Measurements from ENCODE around the gene MBP.

MBP gene

DNA sequence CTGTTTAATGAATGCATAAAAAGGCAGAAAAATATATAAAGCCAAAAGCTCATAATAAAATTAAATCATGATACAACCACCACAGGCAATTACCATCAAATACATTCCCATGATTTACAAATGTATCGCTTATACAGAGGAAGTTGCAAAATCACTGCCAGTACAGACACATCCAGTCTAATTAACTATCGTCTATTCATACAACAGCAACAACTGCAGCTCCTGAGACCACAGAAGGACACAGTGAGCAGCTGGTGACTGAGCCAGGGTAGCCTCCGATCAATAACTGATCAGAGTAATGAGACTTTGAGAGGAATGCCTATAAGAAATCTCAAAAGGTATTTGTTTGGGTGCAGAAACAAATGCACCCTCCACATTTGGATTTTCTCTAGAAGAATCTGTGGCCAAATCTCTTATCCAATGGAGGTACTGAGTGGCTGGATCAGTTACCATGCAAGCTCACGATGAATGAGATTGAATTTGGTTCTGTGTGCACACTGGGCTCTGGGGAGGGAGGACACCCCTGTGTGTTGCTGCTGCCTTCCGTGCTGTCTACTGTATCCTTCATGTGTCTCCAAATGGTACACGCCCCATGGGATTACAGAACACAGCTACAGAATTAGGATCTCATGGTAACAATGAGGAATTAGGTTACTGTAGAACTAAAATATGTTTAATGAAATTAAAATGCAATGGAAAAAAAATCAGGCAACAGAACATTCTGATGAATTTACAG, 119.6 kb downstream of the MBP start:
- no peak for DNase-seq (ENCODE audit: low read depth, low spot score)
- Histone ChIP-seq H3K9ac (ENCODE audit: insufficient read length) (no peak overlapping the region), H3K27ac (no peak overlapping the region), H3K4me3 (no peak overlapping the region), H3K9me3 (ENCODE audit: low read depth, low read length) (no peaks in the 10 kb centered on the region), H3K36me3 (ENCODE audit: insufficient read depth, low read length) (no peaks in the 10 kb centered on the region)
- TF ChIP-seq FOXP2 (optimal IDR thresholded peaks at IDR 0.05; ENCODE audit: control extremely low read depth, extremely low read length, insufficient read depth) (no peak), EZH2 (IDR thresholded peaks at IDR 0.05) (no peak), POLR2AphosphoS5 (IDR thresholded peaks at IDR 0.05; ENCODE audit: borderline replicate concordance, low read depth, low read length) (no peak)

- Histone ChIP-seq H3K9me3 (ENCODE audit: low read depth, low read length) (no peaks in the 10 kb centered on the region), H3K27ac (no peak overlapping the region), H3K9ac (ENCODE audit: insufficient read length) (no peak overlapping the region), H3K4me3 (no peak overlapping the region), H3K36me3 (ENCODE audit: insufficient read depth, low read length) (no peaks in the 10 kb centered on the region)
- TF ChIP-seq FOXP2 (optimal IDR thresholded peaks at IDR 0.05; ENCODE audit: control extremely low read depth, extremely low read length, insufficient read depth) = no peak
- TF ChIP-seq POLR2AphosphoS5 (IDR thresholded peaks at IDR 0.05; ENCODE audit: borderline replicate concordance, low read depth, low read length) = no peak
- TF ChIP-seq EZH2 (IDR thresholded peaks at IDR 0.05) = no peak
- no peak for DNase-seq (ENCODE audit: low read depth, low spot score)
Measured at GRCh38 chr18:77012120-77012519, 120.5 kb downstream of the MBP start.

GRCh38 chr18:77009675-77010074, 122.9 kb downstream of the MBP start:
- Histone ChIP-seq H3K27ac (no peak overlapping the region), H3K9ac (ENCODE audit: insufficient read length) (no peak overlapping the region), H3K9me3 (ENCODE audit: low read depth, low read length) (no peaks in the 10 kb centered on the region), H3K36me3 (ENCODE audit: insufficient read depth, low read length) (no peaks in the 10 kb centered on the region), H3K4me3 (no peak overlapping the region)
- TF ChIP-seq EZH2 (IDR thresholded peaks at IDR 0.05) (no peak), FOXP2 (optimal IDR thresholded peaks at IDR 0.05; ENCODE audit: control extremely low read depth, extremely low read length, insufficient read depth) (no peak), POLR2AphosphoS5 (IDR thresholded peaks at IDR 0.05; ENCODE audit: borderline replicate concordance, low read depth, low read length) (no peak)
- no peak for DNase-seq (ENCODE audit: low read depth, low spot score)

GRCh38 chr18:77008576-77009315, 123.8 kb downstream of the MBP start:
- H3K9ac ChIP-seq (ENCODE audit: insufficient read length) = no peak overlapping the region
- H3K9me3 ChIP-seq (ENCODE audit: low read depth, low read length) = no peaks in the 10 kb centered on the region
- no peaks in the 10 kb centered on the region for H3K36me3 ChIP-seq (ENCODE audit: insufficient read depth, low read length)
- TF ChIP-seq FOXP2 (optimal IDR thresholded peaks at IDR 0.05; ENCODE audit: control extremely low read depth, extremely low read length, insufficient read depth) = no peak
- no peak for TF ChIP-seq EZH2 (IDR thresholded peaks at IDR 0.05)
- TF ChIP-seq POLR2AphosphoS5 (IDR thresholded peaks at IDR 0.05; ENCODE audit: borderline replicate concordance, low read depth, low read length) = no peak
- H3K4me3 ChIP-seq = no peak overlapping the region
- no peak for DNase-seq (ENCODE audit: low read depth, low spot score)
- no peak overlapping the region for H3K27ac ChIP-seq

DNA sequence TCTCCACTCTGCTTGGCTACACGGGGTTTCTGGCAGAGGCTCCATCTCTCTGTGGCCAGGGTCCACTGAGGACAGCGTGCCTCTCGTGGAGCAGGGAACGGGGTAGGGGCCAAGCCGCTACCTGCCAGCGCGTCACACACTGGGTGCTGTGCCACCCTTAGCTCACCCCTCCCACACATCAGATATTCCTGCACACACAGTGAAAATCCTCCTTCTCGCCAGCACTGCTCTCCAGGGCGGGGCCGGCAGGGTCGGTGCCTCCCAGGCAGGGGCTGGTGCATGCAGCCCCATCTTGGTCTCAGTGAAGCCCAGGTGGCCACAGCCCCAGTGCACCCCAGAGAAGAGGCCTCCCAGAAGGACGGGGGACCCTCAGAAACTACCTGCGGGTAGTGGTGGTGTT, 124.6 kb downstream of the MBP start:
- H3K9me3 ChIP-seq (ENCODE audit: low read depth, low read length) = no peaks in the 10 kb centered on the region
- TF ChIP-seq POLR2AphosphoS5 (IDR thresholded peaks at IDR 0.05; ENCODE audit: borderline replicate concordance, low read depth, low read length) = no peak
- H3K36me3 ChIP-seq (ENCODE audit: insufficient read depth, low read length) = no peaks in the 10 kb centered on the region
- no peak overlapping the region for H3K27ac ChIP-seq
- DNase-seq (ENCODE audit: low read depth, low spot score) = no peak
- no peak overlapping the region for H3K9ac ChIP-seq (ENCODE audit: insufficient read length)
- H3K4me3 ChIP-seq = no peak overlapping the region

- Histone ChIP-seq H3K27ac (no peak overlapping the region), H3K36me3 (ENCODE audit: insufficient read depth, low read length) (no peaks in the 10 kb centered on the region), H3K9me3 (ENCODE audit: low read depth, low read length) (no peaks in the 10 kb centered on the region), H3K4me3 (no peak overlapping the region), H3K9ac (ENCODE audit: insufficient read length) (no peak overlapping the region)
- TF ChIP-seq FOXP2 (optimal IDR thresholded peaks at IDR 0.05; ENCODE audit: control extremely low read depth, extremely low read length, insufficient read depth) (no peak), POLR2AphosphoS5 (IDR thresholded peaks at IDR 0.05; ENCODE audit: borderline replicate concordance, low read depth, low read length) (no peak), EZH2 (IDR thresholded peaks at IDR 0.05) (no peak)
- no peak for DNase-seq (ENCODE audit: low read depth, low spot score)
Measured at GRCh38 chr18:77007251-77007650, 125.3 kb downstream of the MBP start.

DNA sequence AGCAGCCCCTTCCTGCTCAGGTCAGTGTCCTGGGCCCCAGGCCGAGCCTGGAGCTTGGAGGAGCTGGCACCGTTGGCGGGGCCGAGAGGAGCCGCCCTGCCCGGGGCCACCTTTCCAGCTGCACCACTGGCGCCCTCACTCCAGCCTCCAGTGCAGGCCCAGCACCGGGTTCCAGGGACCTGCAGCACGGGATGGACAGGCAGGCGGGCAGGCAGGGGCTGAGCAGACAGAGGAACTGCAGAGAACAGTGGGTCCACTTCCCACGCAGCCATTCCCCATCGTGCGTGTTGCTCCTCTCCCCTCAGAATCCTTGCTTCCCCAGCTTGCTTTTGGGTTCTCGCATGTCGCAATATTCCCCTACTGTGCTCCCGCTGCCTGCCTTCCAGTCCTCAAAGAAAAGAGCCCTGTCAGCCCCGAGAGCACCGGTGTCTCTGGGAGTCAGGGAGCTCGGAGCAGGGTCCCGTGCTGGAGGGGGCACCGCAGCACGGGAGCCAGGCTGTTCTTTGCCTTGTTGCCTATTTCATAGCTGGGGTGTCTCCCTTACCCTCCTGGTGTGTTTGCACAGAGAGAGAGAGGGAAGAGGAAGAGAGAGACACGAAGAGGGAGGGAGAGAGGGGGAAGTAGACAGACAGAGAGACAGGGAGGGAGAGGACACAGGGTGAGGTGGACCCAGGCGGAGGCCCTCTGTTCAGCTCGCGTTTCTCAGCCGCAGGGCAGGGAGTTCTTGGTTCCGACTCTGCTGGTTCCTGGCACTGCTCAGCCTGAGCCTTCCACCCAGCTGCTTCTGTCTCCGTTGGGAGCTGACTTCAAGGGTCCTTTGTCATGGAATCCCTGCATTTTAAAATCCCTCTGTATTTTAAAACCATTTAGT, 126.0 kb downstream of the MBP start:
- H3K27ac ChIP-seq = no peak overlapping the region
- no peak for TF ChIP-seq EZH2 (IDR thresholded peaks at IDR 0.05)
- no peak for TF ChIP-seq FOXP2 (optimal IDR thresholded peaks at IDR 0.05; ENCODE audit: control extremely low read depth, extremely low read length, insufficient read depth)

DNA sequence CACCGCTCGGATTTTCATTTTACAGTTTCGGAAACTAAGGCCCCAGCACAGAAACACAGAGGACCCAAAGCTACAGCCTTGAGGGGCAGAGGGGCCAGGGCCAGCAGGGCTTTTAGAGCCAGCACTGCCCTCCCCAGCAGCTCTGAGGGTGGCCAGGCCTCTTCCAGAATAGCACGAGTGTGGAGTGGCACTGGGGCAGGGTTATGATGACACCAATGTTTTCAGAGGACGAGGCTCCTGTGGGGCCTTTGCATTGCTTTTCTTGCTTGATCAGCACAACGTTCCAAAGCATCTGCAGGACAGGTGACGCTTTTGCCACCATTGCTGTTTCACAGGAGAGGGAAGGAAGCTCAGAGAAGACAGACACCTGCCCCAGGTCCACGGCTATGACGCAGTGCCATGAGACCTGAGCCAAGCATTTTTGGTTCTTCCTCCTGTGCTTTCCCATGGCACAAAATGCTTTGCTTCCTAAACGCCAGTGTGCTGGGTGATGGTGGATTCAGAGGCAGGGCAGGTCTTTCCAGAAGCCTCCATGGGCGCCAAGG, 126.9 kb downstream of the MBP start:
- no peak overlapping the region for H3K4me3 ChIP-seq
- DNase-seq (ENCODE audit: low read depth, low spot score) = no peak
- H3K27ac ChIP-seq = no peak overlapping the region
- TF ChIP-seq POLR2AphosphoS5 (IDR thresholded peaks at IDR 0.05; ENCODE audit: borderline replicate concordance, low read depth, low read length) = no peak
- TF ChIP-seq FOXP2 (optimal IDR thresholded peaks at IDR 0.05; ENCODE audit: control extremely low read depth, extremely low read length, insufficient read depth) = no peak
- no peak for TF ChIP-seq EZH2 (IDR thresholded peaks at IDR 0.05)
- H3K36me3 ChIP-seq (ENCODE audit: insufficient read depth, low read length) = no peaks in the 10 kb centered on the region
- no peaks in the 10 kb centered on the region for H3K9me3 ChIP-seq (ENCODE audit: low read depth, low read length)
- H3K9ac ChIP-seq (ENCODE audit: insufficient read length) = no peak overlapping the region

More for the DNA sequence above, 126.0 kb downstream of the MBP start:
- Histone ChIP-seq H3K9ac (ENCODE audit: insufficient read length) (no peak overlapping the region), H3K36me3 (ENCODE audit: insufficient read depth, low read length) (no peaks in the 10 kb centered on the region), H3K4me3 (no peak overlapping the region), H3K9me3 (ENCODE audit: low read depth, low read length) (no peaks in the 10 kb centered on the region)
- DNase-seq (ENCODE audit: low read depth, low spot score) = no peak
